HEK293T (cell line): Measurements from ENCODE around the gene CCDC134.

Experiments
- CTCF ChIA-PET: fragments of 350-600 bp; formaldehyde crosslinking; extraction: SDS; loops from one replicate; lab custom pipeline; 2021; ENCODE audit warnings: antibody characterized with exemption, inconsistent platforms; lab: Yijun Ruan, JAX
- POLR2A ChIA-PET: fragments of 350-600 bp; formaldehyde crosslinking; extraction: SDS; loops from one replicate; lab custom pipeline; 2020; ENCODE audit warnings: antibody characterized with exemption, inconsistent platforms; lab: Yijun Ruan, JAX
- DNase-seq: peaks from one replicate; pipeline ENCODE4 v3.0.0; 2012; ENCODE audit warnings: mixed read lengths; ENCODE audit errors: extremely low spot score
- ARNT ChIP-seq: fragments of 450-650 bp; IDR thresholded peaks from 2 replicates; pipeline ENCODE4 v1.6.1; 2017; ENCODE audit warnings: mild to moderate bottlenecking
- BHLHE40 ChIP-seq: fragments of 450-650 bp; IDR thresholded peaks from 2 replicates; pipeline ENCODE4 v1.6.1; 2016; ENCODE audit warnings: mild to moderate bottlenecking, moderate library complexity, borderline replicate concordance
- CTBP1 ChIP-seq: fragments of 450-650 bp; IDR thresholded peaks from 2 replicates; pipeline ENCODE4 v1.6.1; 2016; ENCODE audit warnings: borderline replicate concordance
- ELF4 ChIP-seq: fragments of 450-650 bp; IDR thresholded peaks from 2 replicates; pipeline ENCODE4 v1.6.1; 2017; ENCODE audit warnings: antibody characterized with exemption
- FOXA1 ChIP-seq: fragments of 450-650 bp; IDR thresholded peaks from 2 replicates; pipeline ENCODE4 v1.6.1; 2016; ENCODE audit warnings: mild to moderate bottlenecking
- FOXK2 ChIP-seq: fragments of 450-650 bp; IDR thresholded peaks from 2 replicates; pipeline ENCODE4 v1.6.1; 2016; ENCODE audit warnings: mild to moderate bottlenecking
- FOXM1 ChIP-seq: fragments of 450-650 bp; IDR thresholded peaks from 2 replicates; pipeline ENCODE4 v1.6.1; 2017; ENCODE audit warnings: mild to moderate bottlenecking, borderline replicate concordance
- HDGF ChIP-seq: fragments of 450-650 bp; IDR thresholded peaks from 2 replicates; pipeline ENCODE4 v1.6.1; 2017; ENCODE audit warnings: antibody characterized with exemption, borderline replicate concordance
- L3MBTL2 ChIP-seq: fragments of 450-650 bp; conservative IDR thresholded peaks from 2 replicates; pipeline ENCODE4 v1.6.1; 2016; ENCODE audit warnings: mild to moderate bottlenecking
- LEF1 ChIP-seq: fragments of 450-650 bp; IDR thresholded peaks from 2 replicates; pipeline ENCODE4 v1.6.1; 2017; ENCODE audit warnings: mild to moderate bottlenecking, borderline replicate concordance
- NFRKB ChIP-seq: fragments of 450-650 bp; IDR thresholded peaks from 2 replicates; pipeline ENCODE4 v1.6.1; 2016; ENCODE audit warnings: mild to moderate bottlenecking, moderate library complexity
- SP1 ChIP-seq: fragments of 450-650 bp; IDR thresholded peaks from 2 replicates; pipeline ENCODE4 v1.6.1; 2017
- SUZ12 ChIP-seq: fragments of 450-650 bp; IDR thresholded peaks from 2 replicates; pipeline ENCODE4 v1.6.1; 2016; ENCODE audit warnings: mild to moderate bottlenecking
- TARDBP ChIP-seq: fragments of 450-650 bp; IDR thresholded peaks from 2 replicates; pipeline ENCODE4 v1.6.1; 2016
- ZNF384 ChIP-seq: fragments of 450-650 bp; IDR thresholded peaks from 2 replicates; pipeline ENCODE4 v1.6.1; 2016
- TF ChIP-seq, protein P1 (sequence below): fragments of 450-650 bp; IDR thresholded peaks from 2 replicates; pipeline ENCODE4 v1.6.1; 2016

Gene CCDC134

DNA sequence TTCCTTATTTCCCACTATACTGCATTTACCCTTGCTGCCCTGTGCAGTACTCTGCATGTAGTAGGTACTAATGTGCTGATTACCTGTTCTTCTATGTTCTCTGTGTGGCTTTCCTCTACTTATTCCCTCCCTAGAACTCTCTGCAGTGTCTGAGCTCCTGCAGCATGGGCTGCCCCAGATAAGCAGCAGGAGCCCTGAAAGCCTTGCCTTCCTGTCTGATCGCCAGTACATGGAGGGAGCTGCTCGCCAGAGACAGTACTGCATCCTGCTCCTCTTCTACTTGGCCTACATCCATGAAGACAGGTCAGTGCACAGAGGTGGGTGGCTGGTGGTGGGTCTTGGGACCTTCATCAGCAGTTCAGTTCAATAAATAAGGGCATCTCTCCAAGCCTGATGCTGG, 42.2 kb upstream of the CCDC134 start:
- ChIA-PET CTCF (no interaction called here), POLR2A (no interaction called here)
- TF ChIP-seq SUZ12 (no peak), FOXA1 (no peak), HDGF (no peak), BHLHE40 (no peak), TARDBP (no peak), L3MBTL2 (no peak), LEF1 (no peak)
- DNase-seq, result no peak

DNA sequence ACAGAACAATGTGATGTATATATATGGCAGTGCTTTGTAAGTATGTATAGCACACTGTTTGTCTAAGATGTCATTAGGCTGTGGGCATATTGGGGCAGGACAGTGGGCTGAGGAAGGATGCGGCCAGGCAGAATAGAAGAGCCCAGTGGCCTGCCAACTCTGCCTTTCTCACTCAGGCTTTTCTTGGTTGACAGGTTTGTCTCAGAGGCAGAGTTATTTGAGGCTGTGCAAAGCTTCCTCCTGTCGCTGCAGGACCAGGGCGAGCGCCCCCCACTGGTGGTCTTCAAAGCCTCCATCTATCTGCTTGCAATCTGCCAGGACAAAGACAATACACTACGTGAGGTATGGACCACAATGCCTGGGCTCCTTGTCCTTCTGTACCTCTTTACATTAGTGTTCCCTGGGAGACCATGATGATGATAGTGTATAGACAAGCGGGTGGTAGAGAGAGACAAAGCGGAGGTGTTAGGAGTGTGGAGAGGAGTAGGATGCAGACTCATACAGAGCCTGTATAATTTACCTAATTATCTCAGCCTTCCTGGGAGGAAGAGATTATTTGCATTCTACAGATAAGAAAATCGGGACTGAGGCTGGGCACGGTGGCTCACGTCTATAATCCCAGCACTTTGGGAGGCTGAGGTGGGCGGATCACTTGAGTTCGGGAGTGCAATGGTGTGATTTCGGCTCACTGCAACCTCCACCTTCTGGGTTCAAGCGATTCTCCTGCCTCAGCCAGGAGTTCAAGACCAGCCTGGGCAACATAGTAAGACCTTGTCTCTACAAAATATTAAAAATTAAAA, 37.3 kb upstream of the CCDC134 start:
- POLR2A ChIA-PET, result interaction anchor here (0.6 to 1.3 kb wide), 3 partner anchors 10 to 96 kb away, joined by 3 to 4 read pairs (median 3); partner anchors contain the start of gene CCDC134
- peak; percentile 71 for DNase-seq
- TF ChIP-seq HDGF, result no peak
- TF ChIP-seq LEF1, result no peak
- TF ChIP-seq ELF4, result no peak
- no peak for TF ChIP-seq NFRKB
- no peak for TF ChIP-seq FOXA1
- TF ChIP-seq, protein P1, sequence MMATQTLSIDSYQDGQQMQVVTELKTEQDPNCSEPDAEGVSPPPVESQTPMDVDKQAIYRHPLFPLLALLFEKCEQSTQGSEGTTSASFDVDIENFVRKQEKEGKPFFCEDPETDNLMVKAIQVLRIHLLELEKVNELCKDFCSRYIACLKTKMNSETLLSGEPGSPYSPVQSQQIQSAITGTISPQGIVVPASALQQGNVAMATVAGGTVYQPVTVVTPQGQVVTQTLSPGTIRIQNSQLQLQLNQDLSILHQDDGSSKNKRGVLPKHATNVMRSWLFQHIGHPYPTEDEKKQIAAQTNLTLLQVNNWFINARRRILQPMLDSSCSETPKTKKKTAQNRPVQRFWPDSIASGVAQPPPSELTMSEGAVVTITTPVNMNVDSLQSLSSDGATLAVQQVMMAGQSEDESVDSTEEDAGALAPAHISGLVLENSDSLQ, result no peak
- no peak for TF ChIP-seq SUZ12
- TF ChIP-seq ZNF384, result no peak
- no peak for TF ChIP-seq FOXK2
- no peak for TF ChIP-seq ARNT
- no peak for TF ChIP-seq FOXM1
- TF ChIP-seq CTBP1, result no peak
- no peak for TF ChIP-seq BHLHE40
- TF ChIP-seq L3MBTL2, result no peak
- CTCF ChIA-PET, result interaction anchor here (0.6 to 1.7 kb wide), 13 partner anchors 10 to 238 kb away, joined by 3 to 12 read pairs (median 4); partner anchors contain the start of gene CCDC134

DNA sequence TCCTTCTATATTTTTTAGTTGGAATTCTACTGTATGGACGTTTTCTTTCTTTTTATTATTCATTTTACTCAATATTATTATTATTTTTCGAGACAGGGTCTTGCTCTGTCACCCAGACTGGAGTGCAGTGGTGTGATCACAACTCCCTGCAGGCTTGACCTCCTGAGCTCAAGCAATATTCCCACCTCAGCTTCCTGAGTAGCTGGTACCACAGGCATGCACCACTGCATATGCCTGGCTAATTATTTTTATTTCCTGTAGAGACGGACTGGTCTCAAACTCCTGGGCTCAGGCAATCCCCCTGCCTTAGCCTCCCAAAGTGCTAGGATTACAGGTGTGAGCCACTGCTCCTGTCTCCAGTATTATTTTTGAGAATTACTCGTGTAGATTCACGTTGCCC, 34.0 kb upstream of the CCDC134 start:
- TF ChIP-seq, protein P1, result no peak
- TF ChIP-seq ARNT, result no peak
- no peak for TF ChIP-seq BHLHE40
- no peak for TF ChIP-seq LEF1
- TF ChIP-seq TARDBP, result no peak
- TF ChIP-seq SP1, result no peak
- no peak for TF ChIP-seq NFRKB
- no peak for TF ChIP-seq FOXA1
- TF ChIP-seq ZNF384, result no peak
- TF ChIP-seq L3MBTL2, result no peak
- no peak for TF ChIP-seq FOXM1
- TF ChIP-seq ELF4, result no peak
- DNase-seq, result no peak
- ChIA-PET CTCF (no interaction called here), POLR2A (interaction anchor here (3.0 kb wide), 1 partner anchor 34 kb away, joined by 18 read pairs; the partner anchor contains the start of gene CCDC134)

GRCh38 chr22:41768430-41768829, 32.0 kb upstream of the CCDC134 start:
- TF ChIP-seq CTBP1 (no peak), LEF1 (no peak), SUZ12 (no peak), HDGF (no peak), ZNF384 (no peak), ARNT (no peak), TARDBP (no peak), FOXM1 (no peak), FOXK2 (no peak), FOXA1 (no peak), BHLHE40 (no peak), SP1 (no peak), L3MBTL2 (no peak), NFRKB (no peak), ELF4 (no peak)
- TF ChIP-seq, protein P1, result no peak
- CTCF ChIA-PET, result interaction anchor here (1.2 to 1.5 kb wide), 2 partner anchors 22 to 72 kb away, joined by 4 read pairs; no protein-coding TSS in a partner anchor
- POLR2A ChIA-PET, result interaction anchor here (0.7 to 3.0 kb wide), 2 partner anchors 32 to 178 kb away, joined by 3 to 18 read pairs; partner anchors contain the start of genes CCDC134 and CENPM
- DNase-seq, result no peak

DNA sequence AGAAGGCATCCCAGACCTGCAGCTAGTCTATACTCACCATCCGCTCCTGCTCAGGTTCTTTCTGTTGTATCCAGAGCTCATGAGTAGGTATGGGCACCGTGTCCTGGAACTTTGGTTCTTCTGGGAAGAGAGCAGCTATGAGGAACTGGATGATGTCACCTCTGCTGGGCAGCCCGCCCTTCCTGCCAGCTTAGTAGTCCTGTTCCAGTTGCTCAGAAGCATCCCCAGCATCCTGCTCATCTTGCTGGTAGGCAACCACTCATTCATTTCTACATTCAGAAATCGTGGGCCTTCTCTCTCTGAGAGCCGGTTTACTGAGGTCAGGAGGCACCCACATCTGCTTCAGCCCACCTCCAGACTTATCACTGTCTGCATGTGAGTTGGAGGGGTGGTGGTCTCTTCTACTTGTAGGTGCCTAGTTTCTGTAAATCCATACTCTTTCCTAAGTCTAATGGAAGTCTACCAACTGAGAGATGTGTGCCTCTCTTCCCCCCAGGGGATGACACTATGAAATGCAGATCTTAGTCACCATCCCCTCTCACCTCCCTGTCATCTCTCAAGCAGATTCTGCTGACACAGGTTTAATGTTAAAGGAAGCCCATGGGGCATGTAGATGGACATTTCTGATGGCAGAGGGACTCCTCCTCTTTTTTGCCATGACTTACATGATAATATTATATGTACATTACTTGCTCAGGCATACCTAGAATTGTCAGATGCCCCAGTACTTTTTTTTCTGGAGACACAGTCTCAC, 29.6 kb upstream of the CCDC134 start:
- POLR2A ChIA-PET, result interaction anchor here (0.8 to 1.2 kb wide), 2 partner anchors 30 to 62 kb away, joined by 3 read pairs; partner anchors contain the start of genes CCDC134 and SREBF2
- CTCF ChIA-PET, result interaction anchor here (1.2 kb wide), 1 partner anchor 74 kb away, joined by 3 read pairs; no protein-coding TSS in a partner anchor
- TF ChIP-seq FOXK2 (no peak), L3MBTL2 (no peak), SUZ12 (no peak), FOXA1 (no peak)
- no peak for DNase-seq
